DMS 273 (cell line): ENCODE measurements around the gene GTF3C1.
"Not testable (repeated sequence)": the region's sequence is repeated elsewhere in the genome, so short reads cannot be mapped to it uniquely, and the experiment has no call there.

Experiments
- DNase-seq: peaks from one replicate; lab custom pipeline; 2025; ENCODE audit not compliant: unreplicated experiment; lab: John Stamatoyannopoulos, UW

Gene GTF3C1

GRCh38 chr16:27549746-27550581, at the start of gene GTF3C1, which contains the start of gene KATNIP:
TSS of gene GTF3C1 (minus strand) at chr16:27549913. CDS start at chr16:27549890, 23 bp downstream.
TSS of gene KATNIP (plus strand) at chr16:27550144. CDS start at chr16:27550171, 27 bp downstream.
- DNase-seq = peak; percentile 99

GRCh38 chr16:27598931-27599565, 49.3 kb upstream of the GTF3C1 start:
- no peak for DNase-seq

GRCh38 chr16:27598220-27598619, 48.5 kb upstream of the GTF3C1 start:
- DNase-seq = no peak

DNA sequence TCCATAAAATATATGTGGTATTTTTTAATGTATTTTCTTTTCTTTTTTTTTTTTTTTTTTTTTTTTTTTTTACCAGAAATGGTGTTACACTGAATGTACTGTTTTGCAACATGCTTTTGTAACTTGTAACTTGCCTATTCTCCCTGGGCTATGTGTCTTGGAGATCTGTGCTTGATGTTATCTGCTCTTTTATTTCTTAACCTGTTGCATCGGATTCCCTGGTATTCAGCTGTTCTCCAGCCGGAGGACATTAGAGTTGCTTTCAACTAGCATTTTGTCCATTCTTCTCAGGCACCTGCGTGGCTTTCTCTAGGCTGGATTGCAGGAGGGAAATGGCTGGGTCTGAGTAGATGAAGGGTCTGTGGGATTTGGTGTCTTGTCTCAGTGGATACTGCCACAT, 47.6 kb upstream of the GTF3C1 start:
- DNase-seq = no peak

DNA sequence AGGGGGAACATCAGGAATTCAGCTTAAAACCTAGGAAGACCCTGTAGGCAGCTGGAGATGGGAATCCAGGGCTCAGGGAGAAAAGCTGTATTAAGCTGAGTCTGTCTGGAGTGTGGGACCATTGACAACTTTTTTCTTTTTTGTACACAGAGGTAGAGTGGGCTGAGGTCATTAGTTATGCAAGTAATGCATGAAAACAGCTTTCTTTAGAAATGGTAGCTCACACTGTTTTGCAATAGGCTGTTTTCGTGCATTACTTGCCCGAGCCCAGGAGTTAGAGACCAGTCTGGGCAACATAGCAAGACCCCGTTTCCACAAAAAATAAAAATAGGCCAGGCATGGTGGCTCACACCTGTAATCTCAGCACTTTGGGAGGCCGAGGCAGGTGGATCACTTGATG, 46.7 kb upstream of the GTF3C1 start:
- DNase-seq = no peak

DNA sequence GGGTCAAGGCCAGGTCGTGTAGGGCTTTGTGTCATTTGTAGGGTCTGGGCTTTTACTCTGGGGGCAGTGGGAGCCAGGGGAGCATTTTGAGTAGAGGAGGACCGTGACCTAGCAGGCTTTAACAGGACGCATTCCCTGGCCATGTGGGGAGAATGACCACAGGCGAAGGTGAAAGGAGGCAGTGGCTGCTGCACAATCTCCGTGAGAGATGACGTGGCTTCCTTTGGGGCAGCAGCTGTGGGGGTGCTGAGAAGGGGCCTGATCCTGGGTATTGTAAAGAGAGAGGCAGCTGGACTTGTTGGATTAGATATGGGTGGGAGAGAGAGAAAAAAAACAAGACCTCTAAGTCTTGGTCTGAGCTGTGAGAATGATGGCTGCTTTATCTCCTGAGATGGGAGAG, 46.3 kb upstream of the GTF3C1 start:
- no peak for DNase-seq

DNA sequence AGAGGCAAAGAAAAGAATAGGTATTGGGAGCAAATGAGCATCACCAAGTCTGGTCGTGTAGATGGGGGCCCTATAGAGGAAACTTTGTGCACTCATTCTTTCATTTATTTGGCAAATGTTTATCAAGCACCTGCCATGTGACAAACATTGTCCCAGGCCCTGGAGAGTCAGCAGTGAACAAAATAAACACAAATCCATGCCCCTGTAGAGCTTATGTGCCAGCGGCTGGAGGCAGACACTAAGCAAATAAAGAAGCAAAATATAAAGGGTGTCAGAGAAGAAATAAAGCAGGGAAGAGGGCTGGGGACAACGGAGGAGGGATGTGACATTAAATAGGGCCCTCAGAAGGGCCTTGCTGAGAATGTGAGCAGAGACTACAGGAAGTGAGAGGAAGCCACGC, 45.8 kb upstream of the GTF3C1 start:
- DNase-seq = no peak

DNA sequence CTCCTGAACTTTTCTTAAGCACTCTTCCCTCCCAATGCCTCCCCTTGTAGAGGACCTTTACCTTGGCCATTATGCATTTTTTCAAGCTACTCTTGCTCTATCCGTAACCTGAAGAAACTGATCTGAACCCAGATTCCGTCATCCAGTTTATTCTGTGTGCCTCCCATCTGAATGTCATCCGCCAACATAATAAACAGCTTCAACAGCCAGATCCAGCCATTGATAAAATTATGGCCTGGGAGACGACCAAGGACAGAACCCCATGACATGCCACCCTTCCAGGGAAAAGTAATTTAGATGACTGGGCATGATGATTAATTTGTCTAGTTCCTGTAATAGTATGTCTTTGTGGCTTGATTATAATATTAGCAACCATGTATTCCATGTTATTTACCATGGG, 42.1 kb upstream of the GTF3C1 start:
- no peak for DNase-seq

GRCh38 chr16:27588057-27588456, 38.3 kb upstream of the GTF3C1 start:
- DNase-seq = no peak

DNA sequence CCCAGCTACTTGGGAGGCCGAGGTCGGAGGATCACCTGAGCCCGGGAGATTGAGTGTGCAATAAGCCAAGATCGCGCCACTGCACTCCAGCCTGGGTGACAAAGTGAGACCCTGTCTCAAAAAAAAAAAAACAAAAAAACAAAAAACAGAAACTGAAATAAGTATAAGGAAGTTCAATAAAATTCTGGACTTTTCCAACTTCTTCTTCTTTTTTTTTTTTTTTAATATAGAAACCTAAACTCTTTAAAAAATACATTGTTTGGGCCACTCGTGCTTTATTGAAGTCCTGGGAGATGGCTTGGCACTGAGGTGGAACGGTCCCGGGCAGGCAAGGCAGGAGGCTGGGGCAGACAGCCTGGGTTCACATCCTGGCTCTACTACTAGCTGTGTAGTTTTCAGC, 37.0 kb upstream of the GTF3C1 start:
- no peak for DNase-seq

DNA sequence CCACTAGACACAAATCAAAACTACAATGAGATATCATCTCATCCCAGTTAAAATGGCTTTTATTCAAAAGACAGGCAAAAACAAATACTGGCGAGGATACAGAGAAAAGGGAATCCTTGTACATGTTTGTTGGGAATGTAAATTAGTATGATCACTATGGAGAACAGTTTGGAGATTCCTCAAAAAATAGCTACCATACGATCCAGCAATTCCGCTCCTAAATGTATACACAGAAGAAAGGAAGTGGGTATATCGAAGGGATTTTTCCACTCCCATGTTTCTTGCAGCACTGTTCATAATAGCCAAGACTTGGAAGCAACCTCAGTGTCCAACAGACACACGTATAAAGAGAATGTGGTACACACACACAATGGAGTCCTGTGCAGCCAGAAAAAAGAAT, 35.5 kb upstream of the GTF3C1 start:
- no peak for DNase-seq

- no peak for DNase-seq
These were observed 33.9 kb upstream of the GTF3C1 start for GRCh38 chr16:27583634-27584033.

- DNase-seq = no peak
These were observed 33.2 kb upstream of the GTF3C1 start for GRCh38 chr16:27582883-27583282.

GRCh38 chr16:27579087-27579980, 29.6 kb upstream of the GTF3C1 start:
- DNase-seq = no peak

GRCh38 chr16:27576729-27577128, 27.0 kb upstream of the GTF3C1 start:
- no peak for DNase-seq

GRCh38 chr16:27572711-27573110, 23.0 kb upstream of the GTF3C1 start:
- DNase-seq = no peak

DNA sequence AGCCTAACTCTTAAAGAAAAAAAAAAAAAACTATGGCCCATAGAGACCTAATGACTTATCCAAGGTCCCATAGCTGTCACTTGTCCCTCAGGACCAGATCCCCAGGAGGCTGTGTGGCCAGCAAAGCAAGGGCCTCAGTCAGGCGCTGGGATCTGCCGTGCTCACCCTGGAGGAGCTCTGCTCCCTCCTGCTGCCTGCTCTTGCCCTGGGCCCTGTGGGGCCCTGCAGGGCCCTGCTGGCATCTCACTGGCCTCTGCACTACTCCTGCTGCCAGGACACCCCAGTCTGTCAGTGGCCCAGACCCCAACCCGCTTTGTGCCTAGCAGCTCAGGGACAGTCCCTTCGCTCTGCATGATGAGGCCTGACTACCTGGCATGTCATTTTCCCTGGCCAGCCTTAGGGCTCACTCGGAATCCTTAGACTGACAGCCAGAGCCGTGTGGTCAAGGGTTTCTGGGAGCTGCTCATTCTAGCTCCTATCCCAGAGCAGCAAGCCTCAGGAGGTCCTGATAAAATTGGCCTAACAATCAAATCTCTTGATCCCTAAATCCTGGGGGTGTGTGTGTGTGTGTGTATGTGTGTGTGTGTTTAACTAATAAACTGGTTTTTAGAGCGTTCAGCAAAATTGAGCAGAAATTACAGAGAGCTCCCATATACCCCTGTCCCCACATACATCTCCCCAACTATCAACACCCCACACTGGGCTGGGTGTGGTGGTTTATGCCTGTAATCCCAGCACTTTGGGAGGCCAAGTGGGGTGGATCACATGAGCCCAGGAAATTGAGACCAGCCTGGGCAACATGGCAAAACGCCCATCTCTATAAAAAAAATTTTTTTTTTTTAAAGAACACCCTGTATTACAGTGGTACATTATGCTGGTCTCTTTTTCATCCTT, 22.0 kb upstream of the GTF3C1 start:
- no peak for DNase-seq

DNA sequence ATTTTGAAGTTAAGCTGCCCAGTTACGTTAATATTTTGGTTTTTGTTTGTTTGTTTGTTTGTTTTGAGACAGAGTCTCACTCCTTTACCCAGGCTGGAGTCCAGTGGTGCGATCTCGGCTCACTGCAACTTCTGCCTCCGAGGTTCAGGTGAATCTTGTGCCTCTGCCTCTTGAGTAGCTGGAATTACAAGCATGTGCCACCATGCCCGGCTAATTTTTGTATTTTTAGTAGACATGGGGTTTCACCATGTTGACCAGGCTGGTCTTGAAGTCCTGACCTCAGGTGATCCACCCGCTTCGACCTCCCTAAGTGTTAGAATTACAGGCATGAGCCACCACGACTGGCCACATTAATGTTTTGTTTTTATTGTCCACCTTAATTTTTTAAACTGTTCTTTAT, 21.3 kb upstream of the GTF3C1 start:
- DNase-seq = not testable (repeated sequence)

DNA sequence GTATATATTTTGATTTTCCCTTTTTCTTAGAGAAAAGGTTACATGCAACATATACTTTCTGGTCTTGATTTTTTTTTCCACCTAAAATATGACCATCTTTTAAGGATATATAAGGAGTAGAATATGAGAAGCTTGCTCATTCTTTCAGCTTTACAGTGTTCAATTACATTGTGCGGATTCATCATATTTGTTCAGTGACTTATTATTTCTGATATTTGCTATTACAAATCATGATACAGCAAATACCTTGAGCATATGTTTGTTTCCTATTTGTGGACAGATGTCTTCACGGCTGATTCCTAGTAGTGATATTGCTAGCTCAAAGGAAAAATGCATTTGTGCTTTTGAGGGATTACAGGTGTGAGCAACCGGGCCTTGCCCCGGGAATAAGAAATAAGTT, 18.4 kb upstream of the GTF3C1 start:
- no peak for DNase-seq

DNA sequence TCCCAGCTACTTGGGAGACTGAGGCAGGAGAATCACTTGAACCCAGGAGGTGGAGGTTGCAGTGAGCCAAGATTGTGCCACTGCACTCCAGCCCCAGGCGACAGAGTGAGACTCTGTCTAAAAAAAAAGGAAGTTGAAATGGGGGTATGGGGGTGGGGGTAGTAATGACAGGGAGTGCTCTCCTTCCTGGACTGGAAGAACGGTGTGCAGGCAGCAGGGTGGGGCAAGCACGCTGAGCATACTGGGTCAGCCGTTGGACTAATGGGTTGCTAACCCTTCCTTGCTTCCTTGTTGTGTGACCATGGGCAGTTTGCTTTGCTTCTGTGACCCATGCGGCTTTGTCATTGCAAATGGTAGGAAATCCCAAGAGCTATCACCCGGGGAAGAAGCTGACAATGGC, 16.7 kb upstream of the GTF3C1 start:
- no peak for DNase-seq
